Fibroblast of pulmonary artery (primary cell): ENCODE results near the gene GALM.
"Not testable (repeated sequence)": the region's sequence is repeated elsewhere in the genome, so short reads cannot be mapped to it uniquely, and the experiment has no call there.

Source experiments
- DNase-seq: peaks from one replicate; pipeline ENCODE4 v3.0.0-alpha.2; 2010; ENCODE audit warnings: low read depth
- H3K4me3 ChIP-seq: replicated peaks from 2 replicates; pipeline ENCODE4 v1.5.1; 2011; ENCODE audit warnings: low read depth, mild to moderate bottlenecking, control low read depth, low read length, moderate library complexity
- TF ChIP-seq, protein P1 (sequence below): IDR thresholded peaks from 2 replicates; pipeline ENCODE4 v1.5.1; 2011; ENCODE audit warnings: mild to moderate bottlenecking, control low read depth, low read length, inconsistent platforms; ENCODE audit errors: missing control alignments

Gene GALM

DNA sequence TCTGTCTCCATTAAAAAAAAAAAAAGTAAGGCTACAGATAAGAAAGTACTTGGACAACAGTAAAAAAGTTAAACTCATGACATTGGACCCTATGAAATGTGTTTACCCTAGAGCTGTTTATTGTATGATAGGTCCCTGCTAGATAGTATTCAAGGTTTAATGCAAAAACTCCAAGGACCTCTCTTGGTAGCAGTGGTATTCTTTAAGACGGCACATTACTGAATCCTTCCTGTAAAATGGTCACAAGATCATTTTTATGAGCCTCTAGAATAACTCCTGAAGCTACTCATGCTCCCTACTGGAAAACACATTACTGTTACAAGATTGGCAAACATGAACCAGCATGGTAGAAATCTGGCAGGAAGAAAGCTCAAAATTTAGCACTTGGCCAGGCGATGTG, 38.8 kb downstream of the GALM start:
- H3K4me3 ChIP-seq: no peak overlapping the region
- TF ChIP-seq, protein P1, sequence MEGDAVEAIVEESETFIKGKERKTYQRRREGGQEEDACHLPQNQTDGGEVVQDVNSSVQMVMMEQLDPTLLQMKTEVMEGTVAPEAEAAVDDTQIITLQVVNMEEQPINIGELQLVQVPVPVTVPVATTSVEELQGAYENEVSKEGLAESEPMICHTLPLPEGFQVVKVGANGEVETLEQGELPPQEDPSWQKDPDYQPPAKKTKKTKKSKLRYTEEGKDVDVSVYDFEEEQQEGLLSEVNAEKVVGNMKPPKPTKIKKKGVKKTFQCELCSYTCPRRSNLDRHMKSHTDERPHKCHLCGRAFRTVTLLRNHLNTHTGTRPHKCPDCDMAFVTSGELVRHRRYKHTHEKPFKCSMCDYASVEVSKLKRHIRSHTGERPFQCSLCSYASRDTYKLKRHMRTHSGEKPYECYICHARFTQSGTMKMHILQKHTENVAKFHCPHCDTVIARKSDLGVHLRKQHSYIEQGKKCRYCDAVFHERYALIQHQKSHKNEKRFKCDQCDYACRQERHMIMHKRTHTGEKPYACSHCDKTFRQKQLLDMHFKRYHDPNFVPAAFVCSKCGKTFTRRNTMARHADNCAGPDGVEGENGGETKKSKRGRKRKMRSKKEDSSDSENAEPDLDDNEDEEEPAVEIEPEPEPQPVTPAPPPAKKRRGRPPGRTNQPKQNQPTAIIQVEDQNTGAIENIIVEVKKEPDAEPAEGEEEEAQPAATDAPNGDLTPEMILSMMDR: no peak
- DNase-seq: no peak

DNA sequence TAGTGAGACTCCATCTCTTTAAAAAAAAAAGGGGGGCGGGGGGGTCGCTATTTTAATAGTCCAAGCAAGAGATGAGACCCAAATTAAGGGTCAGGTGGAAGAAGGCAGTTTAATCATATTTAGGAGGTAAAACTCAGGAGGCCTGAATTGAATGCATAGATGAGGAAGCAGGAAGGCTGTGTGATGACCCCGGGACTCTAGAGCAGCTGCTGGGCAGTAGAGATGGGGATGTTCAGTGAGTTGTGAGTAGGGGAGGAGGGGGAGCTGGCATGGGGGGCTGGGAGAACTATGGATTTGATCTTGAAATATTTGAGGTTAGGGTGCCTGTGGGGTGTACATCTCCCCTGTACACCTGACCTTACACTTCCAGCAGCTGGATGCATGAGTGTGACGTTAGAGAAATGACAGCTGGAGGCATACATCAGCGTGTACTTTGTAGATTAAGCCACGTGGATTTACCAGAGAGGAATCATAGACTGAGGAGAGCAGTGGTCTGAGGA, 41.0 kb downstream of the GALM start:
- DNase-seq: no peak
- TF ChIP-seq, protein P1: no peak

DNA sequence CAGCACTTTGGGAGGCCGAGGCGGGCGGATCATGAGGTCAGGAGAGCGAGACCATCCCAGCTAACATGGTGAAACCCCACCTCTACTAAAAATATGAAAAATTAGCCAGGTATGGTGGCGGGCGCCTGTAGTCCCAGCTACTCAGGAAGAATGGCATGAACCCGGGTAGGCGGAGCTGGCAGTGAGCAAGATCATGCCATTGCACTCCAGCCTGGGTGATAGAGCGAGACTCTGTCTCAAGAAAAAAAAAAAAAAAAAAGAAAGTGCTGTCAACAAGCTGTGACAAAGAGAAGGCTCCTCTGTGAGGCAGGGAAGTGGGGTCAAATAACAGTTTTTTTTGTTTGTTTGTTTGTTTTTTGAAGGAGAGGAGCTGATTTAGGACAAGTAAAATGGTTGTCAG, 42.6 kb downstream of the GALM start:
- not testable (repeated sequence) for H3K4me3 ChIP-seq, DNase-seq

More for the DNA sequence above, 41.0 kb downstream of the GALM start:
- H3K4me3 ChIP-seq: no peak overlapping the region

DNA sequence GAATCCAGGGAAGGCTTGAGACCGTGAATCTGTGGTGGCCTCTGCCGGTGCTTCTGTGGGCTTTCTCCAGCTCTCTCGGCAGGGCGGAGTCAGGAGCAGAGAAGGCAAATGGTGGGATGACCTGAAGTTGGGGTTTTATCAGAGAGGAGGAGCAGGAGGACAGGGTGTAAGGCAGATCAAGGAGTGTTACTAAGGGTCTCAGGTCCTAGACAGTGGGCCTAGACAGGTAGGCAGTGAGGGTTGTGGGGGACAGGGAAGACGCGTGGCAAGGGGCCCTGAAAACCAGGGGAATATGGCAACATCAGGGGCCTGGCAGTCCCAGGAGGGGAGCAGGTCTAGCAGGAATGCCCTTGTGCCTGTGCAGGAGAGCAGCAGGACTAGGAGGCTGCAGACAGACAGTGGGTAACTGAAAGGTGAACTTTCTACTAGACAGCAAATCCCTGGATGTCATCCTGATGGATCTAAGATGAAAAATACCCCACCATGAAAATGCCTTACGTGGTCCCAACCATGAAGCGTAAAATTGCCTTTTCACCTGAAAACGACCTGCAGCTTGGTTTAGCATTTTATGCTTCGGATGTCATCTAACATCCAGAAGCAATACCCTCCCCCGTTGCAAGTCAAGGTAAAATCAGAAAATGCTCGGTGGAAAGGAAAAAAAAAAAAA, 43.1 kb downstream of the GALM start:
- TF ChIP-seq, protein P1: no peak
- DNase-seq: no peak
- H3K4me3 ChIP-seq: no peak overlapping the region

DNA sequence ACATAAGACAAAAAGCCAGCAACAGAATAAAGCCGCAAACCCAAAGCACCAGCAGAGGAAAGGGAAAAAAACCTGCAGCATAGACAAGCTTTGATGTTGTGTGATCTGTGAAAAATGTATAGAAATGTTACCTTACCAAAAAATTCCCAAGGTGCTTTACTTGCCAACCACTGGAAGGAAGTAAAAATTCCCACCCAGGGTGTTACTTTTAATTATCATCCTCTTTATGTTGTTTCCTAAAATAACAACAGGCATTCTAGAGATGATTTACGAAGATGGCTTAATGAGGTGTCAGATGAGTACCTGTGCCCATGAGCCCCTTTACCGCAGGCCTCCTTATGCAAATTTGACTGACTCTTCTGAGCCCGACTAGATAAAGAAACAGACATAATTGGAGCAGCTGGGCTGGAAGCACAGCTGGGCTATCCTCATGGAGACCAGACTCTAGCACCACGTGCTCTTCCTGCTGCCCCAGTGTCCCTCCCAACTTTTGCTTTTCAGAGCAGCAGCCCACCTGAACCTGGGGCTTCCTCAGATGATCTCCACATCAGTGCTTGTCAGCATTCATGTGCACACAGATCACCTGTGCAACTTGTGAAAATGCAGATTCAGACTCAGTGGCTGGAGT, 43.8 kb downstream of the GALM start:
- TF ChIP-seq, protein P1: no peak
- H3K4me3 ChIP-seq: no peak overlapping the region
- DNase-seq: no peak

DNA sequence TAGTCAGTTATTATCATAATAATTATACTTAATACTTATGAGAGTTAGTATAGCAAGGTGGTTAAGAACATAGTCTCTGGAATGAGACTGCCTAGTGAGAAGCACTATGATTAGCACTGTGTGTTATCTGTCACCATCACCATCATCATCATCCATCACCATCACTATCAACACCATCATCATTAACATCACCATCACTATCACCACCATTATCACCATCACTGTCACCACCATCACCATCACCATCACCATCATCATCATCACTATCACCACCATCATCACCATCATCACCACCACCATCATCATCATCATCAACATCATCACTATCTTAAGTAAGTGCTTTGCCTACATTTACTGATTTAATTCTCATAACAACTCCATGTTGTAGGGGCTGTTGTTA, 45.6 kb downstream of the GALM start:
- TF ChIP-seq, protein P1: no peak
- H3K4me3 ChIP-seq: no peak overlapping the region
- DNase-seq: no peak

DNA sequence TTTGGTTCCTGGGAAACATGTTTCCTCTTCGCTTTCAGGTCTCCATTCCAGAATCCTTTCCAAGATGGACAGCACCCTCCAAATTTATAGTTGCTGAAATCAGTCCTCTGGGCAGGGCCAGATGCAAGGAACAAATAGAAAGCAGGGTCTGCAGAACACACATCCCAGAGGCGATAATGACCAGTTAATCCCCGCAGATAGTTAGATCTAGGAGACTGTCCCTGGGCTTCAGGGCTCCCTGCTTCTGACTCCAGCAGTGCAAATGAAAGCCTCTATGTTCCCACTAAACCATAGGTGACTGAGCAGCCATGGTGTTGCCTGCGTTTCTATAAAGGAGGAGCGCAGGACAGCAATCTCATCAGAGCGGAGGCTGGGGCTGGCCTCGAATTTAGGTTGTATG, 46.5 kb downstream of the GALM start:
- H3K4me3 ChIP-seq: no peak overlapping the region
- TF ChIP-seq, protein P1: no peak
- DNase-seq: no peak
